Breast epithelium (tissue), 3 donors: ENCODE data around the gene FGF10.

Source experiments
- CTCF ChIP-seq, 3 donors: fragments of 450-650 bp; IDR thresholded peaks; one replicate each; pipeline ENCODE4 v1.5.1; 2016 to 2017; ENCODE audit warnings: antibody characterized with exemption in 3 of 3, mild to moderate bottlenecking in 3 of 3, moderate library complexity in 3 of 3
- POLR2AphosphoS5 ChIP-seq, 3 donors: sonication (generic); formaldehyde crosslinking; IDR thresholded peaks; one replicate each; pipeline ENCODE4 v1.6.1; 2017; ENCODE audit warnings: antibody characterized with exemption in 3 of 3

GRCh38 chr5:44388321-44389089 is 715 bp downstream of the FGF10 start:
- TF ChIP-seq CTCF (IDR thresholded peaks at IDR 0.05) (no peak), POLR2AphosphoS5 (IDR thresholded peaks at IDR 0.05) (peak in 1 of 3 donors; percentile 8)
